Testis (tissue), 2 donors: ENCODE results near the gene METTL17.

ENCODE experiments used
- POLR2A ChIP-seq: fragments of 450-650 bp; IDR thresholded peaks from one replicate; pipeline ENCODE4 v1.6.1; 2017; ENCODE audit warnings: antibody characterized with exemption, mild to moderate bottlenecking, moderate library complexity
- TF ChIP-seq, protein P1 (sequence below), 3 experiments: fragments of 450-650 bp in 2 of 3; fragments of 200-600 bp in 1 of 3; sonication (generic) in 1 of 3; IDR thresholded peaks; one replicate each; pipeline ENCODE4 v1.5.1; 2016 to 2019; ENCODE audit warnings: antibody characterized with exemption in 3 of 3, mild to moderate bottlenecking in 2 of 3, moderate library complexity in 1 of 3

- TF ChIP-seq, protein P1, sequence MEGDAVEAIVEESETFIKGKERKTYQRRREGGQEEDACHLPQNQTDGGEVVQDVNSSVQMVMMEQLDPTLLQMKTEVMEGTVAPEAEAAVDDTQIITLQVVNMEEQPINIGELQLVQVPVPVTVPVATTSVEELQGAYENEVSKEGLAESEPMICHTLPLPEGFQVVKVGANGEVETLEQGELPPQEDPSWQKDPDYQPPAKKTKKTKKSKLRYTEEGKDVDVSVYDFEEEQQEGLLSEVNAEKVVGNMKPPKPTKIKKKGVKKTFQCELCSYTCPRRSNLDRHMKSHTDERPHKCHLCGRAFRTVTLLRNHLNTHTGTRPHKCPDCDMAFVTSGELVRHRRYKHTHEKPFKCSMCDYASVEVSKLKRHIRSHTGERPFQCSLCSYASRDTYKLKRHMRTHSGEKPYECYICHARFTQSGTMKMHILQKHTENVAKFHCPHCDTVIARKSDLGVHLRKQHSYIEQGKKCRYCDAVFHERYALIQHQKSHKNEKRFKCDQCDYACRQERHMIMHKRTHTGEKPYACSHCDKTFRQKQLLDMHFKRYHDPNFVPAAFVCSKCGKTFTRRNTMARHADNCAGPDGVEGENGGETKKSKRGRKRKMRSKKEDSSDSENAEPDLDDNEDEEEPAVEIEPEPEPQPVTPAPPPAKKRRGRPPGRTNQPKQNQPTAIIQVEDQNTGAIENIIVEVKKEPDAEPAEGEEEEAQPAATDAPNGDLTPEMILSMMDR (IDR thresholded peaks at IDR 0.05) = no peak
- TF ChIP-seq POLR2A = no peak
These were observed 37.2 kb downstream of the METTL17 start for GRCh38 chr14:21026988-21027315.
